GM21576 (cell line): ENCODE measurements around the gene LCN12.

Experiments used
- ATAC-seq: cut with Tn5 transposase; IDR thresholded peaks from one replicate; pipeline ENCODE4 v1.9.1; 2021; ENCODE audit warnings: mild to moderate bottlenecking, moderate library complexity; ENCODE audit not compliant: unreplicated experiment

LCN12 gene, protein sequence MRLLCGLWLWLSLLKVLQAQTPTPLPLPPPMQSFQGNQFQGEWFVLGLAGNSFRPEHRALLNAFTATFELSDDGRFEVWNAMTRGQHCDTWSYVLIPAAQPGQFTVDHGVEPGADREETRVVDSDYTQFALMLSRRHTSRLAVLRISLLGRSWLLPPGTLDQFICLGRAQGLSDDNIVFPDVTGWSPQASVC

GRCh38 chr9:136951541-136952320 lies at the start of gene LCN12:
LCN12 (plus strand) TSS chr9:136952273; CDS start chr9:136952328, 55 bp downstream.
- ATAC-seq = no peak

GRCh38 chr9:136903041-136903554 lies 49.0 kb upstream of the LCN12 start:
- no peak for ATAC-seq

- ATAC-seq = no peak
These were observed 45.8 kb upstream of the LCN12 start for GRCh38 chr9:136906266-136906665.

DNA sequence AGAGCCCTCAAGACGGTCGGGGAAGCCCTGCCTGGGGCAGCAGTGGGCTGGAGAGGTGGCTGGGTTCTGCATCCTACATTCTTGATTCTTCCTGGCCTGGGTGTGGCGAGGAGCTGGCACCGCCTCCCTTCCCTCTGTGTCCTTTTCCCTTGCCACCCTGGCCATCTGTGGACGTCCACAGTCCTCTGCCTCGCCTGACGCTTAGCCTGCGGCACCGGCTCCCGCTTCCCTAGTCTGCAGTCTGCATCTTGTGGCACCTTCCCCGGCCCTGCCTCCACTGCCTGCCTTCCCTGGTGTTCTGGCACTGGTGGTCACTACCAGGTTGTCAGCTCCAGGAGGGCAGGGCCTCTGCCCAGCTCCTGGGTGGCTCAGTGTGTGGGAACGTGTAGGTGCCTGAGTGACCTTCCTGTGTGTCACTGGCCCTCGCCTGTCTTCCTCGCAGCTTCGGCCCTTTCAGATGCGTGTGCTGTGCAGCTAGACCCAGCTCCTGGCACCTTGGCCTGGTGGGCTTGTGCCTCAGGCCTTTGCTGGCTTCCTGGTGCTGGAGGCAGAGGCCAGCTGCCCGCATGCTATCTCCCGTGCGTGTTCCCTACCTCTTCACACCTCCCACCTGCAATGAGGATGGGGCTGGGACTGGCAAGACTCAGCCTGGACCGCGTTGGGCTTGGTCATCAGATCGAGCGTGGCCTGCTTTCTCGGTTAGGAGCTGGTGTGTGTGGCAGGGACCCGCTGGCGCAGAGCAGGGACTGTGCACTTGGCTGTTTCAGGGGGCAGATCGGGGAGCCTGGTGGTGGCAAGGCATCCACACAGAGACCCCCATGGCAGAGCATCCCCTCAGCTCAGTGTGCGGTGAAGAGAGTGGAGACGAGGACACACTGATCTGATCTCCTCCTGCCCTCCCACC lies 44.8 kb upstream of the LCN12 start:
- ATAC-seq = no peak

DNA sequence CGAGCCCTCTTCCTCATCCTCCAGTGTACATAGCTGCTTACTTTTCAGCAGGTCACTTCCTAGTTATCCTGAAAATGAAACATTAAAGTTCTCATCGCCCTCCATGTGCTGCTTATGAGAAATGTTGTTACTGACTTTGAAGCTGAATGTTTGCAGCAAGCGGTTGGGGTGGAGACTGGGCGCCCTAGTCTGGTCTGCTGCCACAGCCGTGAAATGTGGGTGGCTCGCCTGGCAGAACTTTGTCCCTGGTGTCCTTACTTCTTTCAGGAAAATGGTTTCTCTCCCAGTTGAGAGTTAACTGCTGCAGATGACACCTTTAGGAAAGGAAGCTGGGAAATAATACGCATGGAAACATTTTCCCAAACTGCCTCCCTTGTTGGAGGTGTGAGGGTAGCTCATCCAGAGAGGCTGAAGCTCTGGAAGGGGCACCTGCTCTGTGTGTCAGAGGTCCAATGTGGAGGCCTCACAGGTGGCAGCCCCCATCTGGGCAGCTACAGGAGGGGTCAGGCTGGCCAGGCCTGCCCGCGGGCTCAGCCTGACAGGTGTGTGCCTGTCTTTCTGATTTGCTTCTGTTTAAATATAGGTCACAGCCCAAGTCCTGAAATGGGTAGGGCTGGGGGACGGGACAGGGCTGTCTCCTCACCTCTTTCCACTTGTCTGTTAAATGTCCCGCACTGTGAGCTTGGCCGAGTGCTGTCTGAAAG lies 41.7 kb upstream of the LCN12 start:
- ATAC-seq = no peak

- no peak for ATAC-seq
These were observed 41.2 kb upstream of the LCN12 start for GRCh38 chr9:136910901-136911245.

DNA sequence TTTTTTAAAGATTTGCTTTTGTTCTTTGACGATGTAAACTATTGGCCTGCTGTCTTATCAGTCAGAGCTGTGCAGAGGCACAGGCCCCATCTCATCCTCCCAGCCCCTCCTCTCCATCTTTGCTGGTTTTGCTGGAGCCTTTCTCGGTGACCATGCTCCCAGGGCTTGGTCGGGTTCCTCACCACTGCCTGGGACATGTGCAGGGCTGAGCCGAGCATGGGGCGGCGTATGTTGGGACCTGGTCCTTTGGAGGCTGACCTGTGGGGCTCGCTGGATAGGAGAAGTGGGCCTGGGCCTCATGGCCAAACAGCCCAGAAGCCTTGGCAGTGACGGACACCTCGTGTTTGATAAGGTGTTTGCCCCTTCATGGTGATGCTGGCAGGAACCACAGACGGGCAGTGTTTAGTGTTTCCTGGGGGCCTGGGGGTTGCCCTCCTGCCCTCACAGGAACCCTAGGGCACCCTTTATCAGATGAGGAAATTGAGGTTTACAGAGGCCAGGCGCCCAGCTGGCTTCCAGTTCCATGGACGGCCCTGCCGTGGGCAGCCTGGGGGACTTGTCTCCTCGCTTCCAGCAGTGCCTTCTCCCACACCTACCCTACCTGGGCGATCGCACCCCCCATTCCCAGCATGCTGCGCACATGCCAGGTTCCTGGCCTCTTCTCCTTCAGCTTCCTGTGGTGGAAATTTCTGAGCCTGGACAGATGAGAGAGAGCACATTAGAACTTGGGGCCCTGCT lies 38.2 kb upstream of the LCN12 start:
- no peak for ATAC-seq

GRCh38 chr9:136915632-136916329 lies 36.3 kb upstream of the LCN12 start:
- ATAC-seq = no peak

GRCh38 chr9:136916330-136917184 lies 35.5 kb upstream of the LCN12 start:
- ATAC-seq = no peak

DNA sequence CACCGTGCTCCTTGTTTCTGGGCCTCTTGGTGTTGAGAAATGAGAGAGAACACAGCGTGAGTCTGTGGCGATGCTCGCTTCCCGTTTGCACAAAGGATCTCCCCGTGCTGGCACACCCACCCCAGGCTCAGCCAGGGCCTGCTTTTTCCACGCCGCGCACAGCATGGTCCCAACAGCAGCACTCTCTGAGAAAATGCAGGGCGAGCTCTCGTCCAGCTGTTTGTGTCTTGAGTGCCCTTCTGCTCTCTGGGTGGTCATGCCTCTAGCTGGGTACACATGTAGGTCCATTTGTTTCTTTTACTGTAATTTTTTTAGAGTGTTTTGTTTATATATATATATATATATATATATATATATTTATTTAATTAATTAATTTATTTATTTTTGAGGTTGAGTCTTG lies 34.2 kb upstream of the LCN12 start:
- no peak for ATAC-seq

GRCh38 chr9:136920069-136920468 lies 32.0 kb upstream of the LCN12 start:
- ATAC-seq = no peak

DNA sequence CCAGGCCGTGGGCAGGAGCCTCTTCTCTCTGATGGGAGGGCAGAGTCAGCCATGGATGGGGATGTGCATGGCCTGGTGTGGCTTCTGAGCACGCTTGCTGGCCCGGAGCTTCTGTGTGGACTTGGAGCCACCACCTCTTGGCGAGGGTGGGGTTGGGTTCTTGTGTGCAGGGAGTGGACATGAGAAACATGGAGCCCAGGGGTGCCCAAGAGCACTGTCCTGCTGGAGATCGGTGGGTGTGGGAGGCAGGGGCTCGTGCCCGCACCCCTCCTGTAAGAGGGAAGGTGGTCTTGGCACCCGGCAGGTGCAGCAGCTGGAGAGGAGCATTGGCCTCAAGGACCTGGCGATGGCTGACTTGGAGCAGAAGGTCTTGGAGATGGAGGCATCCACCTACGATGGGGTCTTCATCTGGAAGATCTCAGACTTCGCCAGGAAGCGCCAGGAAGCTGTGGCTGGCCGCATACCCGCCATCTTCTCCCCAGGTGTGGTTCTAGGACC lies 31.3 kb upstream of the LCN12 start:
- ATAC-seq = no peak

DNA sequence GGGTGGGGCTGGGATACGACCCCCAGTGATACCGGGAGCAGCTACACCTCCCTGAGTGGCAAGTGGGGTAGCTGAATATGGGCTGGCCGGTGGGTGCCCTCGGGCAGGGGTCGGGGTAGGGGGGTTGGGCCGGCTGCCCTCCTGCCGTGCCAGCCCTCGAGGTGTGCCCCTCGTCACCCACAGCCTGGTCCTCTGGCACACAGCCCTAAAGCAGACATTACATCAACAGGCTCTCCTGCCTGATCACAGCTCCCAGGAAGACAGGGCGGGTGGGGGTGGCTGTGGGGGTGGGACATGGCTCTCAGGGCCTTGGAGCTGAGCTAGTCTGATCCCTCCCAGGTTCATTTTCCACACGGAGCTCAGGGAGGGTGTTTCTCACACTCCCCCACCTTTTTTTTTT lies 30.8 kb upstream of the LCN12 start:
- no peak for ATAC-seq

GRCh38 chr9:136921718-136922117 lies 30.4 kb upstream of the LCN12 start:
- ATAC-seq = no peak

- ATAC-seq = no peak
These were observed 29.5 kb upstream of the LCN12 start for GRCh38 chr9:136922540-136922939.

DNA sequence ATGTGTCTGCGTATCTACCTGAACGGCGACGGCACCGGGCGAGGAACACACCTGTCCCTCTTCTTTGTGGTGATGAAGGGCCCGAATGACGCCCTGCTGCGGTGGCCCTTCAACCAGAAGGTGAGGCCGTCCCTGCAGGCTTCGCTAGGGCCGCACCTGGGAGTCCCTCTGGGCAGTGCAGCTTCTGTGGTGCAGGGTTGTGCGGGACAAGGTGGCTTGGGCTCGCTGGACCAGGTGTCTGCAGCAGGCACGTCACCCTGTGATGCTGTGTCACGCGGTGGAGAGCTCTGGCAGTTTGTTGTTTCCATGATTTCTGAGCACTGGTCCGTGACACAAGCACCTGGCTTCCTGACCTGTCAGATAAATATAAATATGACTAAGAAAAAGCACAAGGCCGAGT lies 28.2 kb upstream of the LCN12 start:
- no peak for ATAC-seq

- no peak for ATAC-seq
These were observed 26.5 kb upstream of the LCN12 start for GRCh38 chr9:136925414-136926153.
